ENCODE results near the gene KRTAP2-2.

- TF ChIP-seq CTCF (IDR thresholded peaks at IDR 0.05; ENCODE audit: insufficient read depth, low read length, poor library complexity, severe bottlenecking) (no peak), EZH2phosphoT487 (conservative IDR thresholded peaks at IDR 0.05; ENCODE audit: low read length) (no peak)
Measured at GRCh38 chr17:41082626-41083025, 27.6 kb upstream of the KRTAP2-2 start.
